GM21526 (cell line): Measurements from ENCODE around the gene NELFCD.

Experiments used
- ATAC-seq: cut with Tn5 transposase; IDR thresholded peaks from one replicate; pipeline ENCODE4 v1.9.1; 2021; ENCODE audit warnings: moderate library complexity; ENCODE audit not compliant: unreplicated experiment, low FRiP score

NELFCD gene

GRCh38 chr20:58992911-58993310 lies 11.9 kb downstream of the NELFCD start:
- ATAC-seq = no peak

- no peak for ATAC-seq
Observed at GRCh38 chr20:58993332-58994248, 12.5 kb downstream of the NELFCD start.

- ATAC-seq = no peak
Observed at GRCh38 chr20:58994390-58995159, 13.5 kb downstream of the NELFCD start.

GRCh38 chr20:58995461-58996225 lies 14.6 kb downstream of the NELFCD start:
- no peak for ATAC-seq

GRCh38 chr20:58996226-58996611 lies 15.2 kb downstream of the NELFCD start:
- ATAC-seq = no peak

- no peak for ATAC-seq
Observed at GRCh38 chr20:58997141-58997770, 16.2 kb downstream of the NELFCD start.

GRCh38 chr20:58998656-58999055 lies 17.6 kb downstream of the NELFCD start:
- ATAC-seq = no peak

- no peak for ATAC-seq
Observed at GRCh38 chr20:59000326-59000725, 19.3 kb downstream of the NELFCD start.

- no peak for ATAC-seq
Observed at GRCh38 chr20:59001068-59001448, 20.0 kb downstream of the NELFCD start.

GRCh38 chr20:59001449-59002171 lies 20.6 kb downstream of the NELFCD start:
- ATAC-seq = no peak

- no peak for ATAC-seq
Observed at GRCh38 chr20:59002388-59002787, 21.3 kb downstream of the NELFCD start.

- no peak for ATAC-seq
Observed at GRCh38 chr20:59002874-59003399, 21.9 kb downstream of the NELFCD start.

GRCh38 chr20:59003836-59004492 lies 22.9 kb downstream of the NELFCD start:
- no peak for ATAC-seq

GRCh38 chr20:59004493-59004762 lies 23.4 kb downstream of the NELFCD start:
- no peak for ATAC-seq

- ATAC-seq = peak; percentile 48
Observed at GRCh38 chr20:59004763-59005522, 23.9 kb downstream of the NELFCD start.

- no peak for ATAC-seq
Observed at GRCh38 chr20:59005523-59006166, 24.6 kb downstream of the NELFCD start.

- ATAC-seq = no peak
Observed at GRCh38 chr20:59006167-59006863, 25.3 kb downstream of the NELFCD start.
